Fibroblast of pulmonary artery (primary cell): ENCODE measurements around the gene SIRPD.
"Not testable (repeated sequence)": the region's sequence is repeated elsewhere in the genome, so short reads cannot be mapped to it uniquely, and the experiment has no call there.

Source experiments
- DNase-seq: peaks from one replicate; pipeline ENCODE4 v3.0.0-alpha.2; 2010; ENCODE audit warnings: low read depth
- H3K4me3 ChIP-seq: replicated peaks from 2 replicates; pipeline ENCODE4 v1.5.1; 2011; ENCODE audit warnings: low read depth, mild to moderate bottlenecking, control low read depth, low read length, moderate library complexity
- CTCF ChIP-seq: IDR thresholded peaks from 2 replicates; pipeline ENCODE4 v1.5.1; 2011; ENCODE audit warnings: mild to moderate bottlenecking, control low read depth, low read length, inconsistent platforms; ENCODE audit errors: missing control alignments

Gene SIRPD

GRCh38 chr20:1499528-1500420, 57.7 kb downstream of the SIRPD start:
- no peak for DNase-seq
- no peak for TF ChIP-seq CTCF
- no peak overlapping the region for H3K4me3 ChIP-seq

GRCh38 chr20:1497371-1497770, 60.1 kb downstream of the SIRPD start:
- DNase-seq: not testable (repeated sequence)

GRCh38 chr20:1496930-1497329, 60.6 kb downstream of the SIRPD start:
- no peak for TF ChIP-seq CTCF
- no peak for DNase-seq
- H3K4me3 ChIP-seq: no peak overlapping the region

More at GRCh38 chr20:1497371-1497770, 60.1 kb downstream of the SIRPD start:
- not testable (repeated sequence) for H3K4me3 ChIP-seq

- H3K4me3 ChIP-seq: no peak overlapping the region
- no peak for DNase-seq
- TF ChIP-seq CTCF: no peak
Observed at GRCh38 chr20:1494436-1494835, 63.1 kb downstream of the SIRPD start.

GRCh38 chr20:1493536-1493935, 64.0 kb downstream of the SIRPD start:
- no peak for TF ChIP-seq CTCF
- DNase-seq: no peak
- no peak overlapping the region for H3K4me3 ChIP-seq

- no peak for TF ChIP-seq CTCF
- H3K4me3 ChIP-seq: no peak overlapping the region
- peak; percentile 31 for DNase-seq
Observed at GRCh38 chr20:1491860-1492642, 65.5 kb downstream of the SIRPD start.

- TF ChIP-seq CTCF: no peak
- no peak within 1 kb of the TSS for H3K4me3 ChIP-seq
- peak; percentile 47 for DNase-seq
Observed at GRCh38 chr20:1491281-1491840, 66.1 kb downstream of the SIRPD start, which contains the start of gene SIRPB2. SIRPB2 (minus strand) TSS chr20:1491420; CDS start chr20:1491359, 61 bp downstream.
